Breast epithelium (tissue), 4 donors: Measurements from ENCODE around the gene BRD4. TPM values are rescaled to one million over a fixed set of nuclear protein-coding genes. Genes with fewer than 3 reads are reported as not detected.

Source experiments
- DNase-seq, 2 donors: peaks; one replicate each; pipeline ENCODE4 v3.0.0-alpha.2; 2019; ENCODE audit warnings: low spot score in 2 of 2
- H3K27ac ChIP-seq, 2 donors: fragments of 200-600 bp; sonication (generic) in 1 of 2; one replicate each; pipeline ENCODE4 v1.5.1; 2016 to 2019; ENCODE audit warnings: mild to moderate bottlenecking in 1 of 2
- H3K27me3 ChIP-seq, 2 donors: fragments of 200-600 bp; sonication (generic) in 1 of 2; one replicate each; pipeline versions ENCODE4 v1.5.1 to v1.6.0; 2017 to 2019; ENCODE audit warnings: control low read depth in 1 of 2, mild to moderate bottlenecking in 1 of 2
- H3K36me3 ChIP-seq: fragments of 200-600 bp; one replicate; pipeline ENCODE4 v1.5.1; 2019
- H3K4me1 ChIP-seq, 2 donors: fragments of 200-600 bp; sonication (generic); one replicate each; pipeline ENCODE4 v1.5.1; 2016 to 2019; ENCODE audit warnings: control low read depth in 1 of 2
- H3K4me3 ChIP-seq, 3 donors: fragments of 200-600 bp; sonication (generic); 1 replicate in 2 of 3; 2 replicates in 1 of 3; pipeline ENCODE4 v1.5.1; 2016 to 2019; ENCODE audit warnings: mild to moderate bottlenecking in 3 of 3, moderate library complexity in 2 of 3
- H3K9me3 ChIP-seq, 2 donors: fragments of 200-600 bp; sonication (generic) in 1 of 2; one replicate each; pipeline ENCODE4 v1.5.1; 2016 to 2019; ENCODE audit warnings: control low read depth in 1 of 2
- POLR2A ChIP-seq: fragments of 450-650 bp; IDR thresholded peaks from one replicate; pipeline ENCODE4 v1.6.1; 2016; ENCODE audit warnings: antibody characterized with exemption, mild to moderate bottlenecking, moderate library complexity
- POLR2AphosphoS5 ChIP-seq, 3 donors: sonication (generic); formaldehyde crosslinking; IDR thresholded peaks; one replicate each; pipeline ENCODE4 v1.6.1; 2017; ENCODE audit warnings: antibody characterized with exemption in 3 of 3
- intact Hi-C: fragments of 100-400 bp; cut with DNase I; formaldehyde crosslinking; loops from one replicate; pipeline ENCODE4 v1.15.1; 2023; ENCODE audit warnings: low total_unique reads
- total RNA-seq, 3 donors: library from RNA; depleted of rRNA; stranded (reverse); fragments of >200 nt; gene quantifications; one replicate each; pipeline ENCODE4 v1.1.0, GENCODE V29; 2016
- TF ChIP-seq, protein P1 (sequence below), 3 donors: fragments of 450-650 bp; IDR thresholded peaks; one replicate each; pipeline ENCODE4 v1.5.1; 2016 to 2017; ENCODE audit warnings: antibody characterized with exemption in 3 of 3, mild to moderate bottlenecking in 3 of 3, moderate library complexity in 3 of 3

BRD4 gene
- total RNA-seq, 3 donors from 2014 or later = 25.6 to 37.5 (median 33.8) TPM

DNA sequence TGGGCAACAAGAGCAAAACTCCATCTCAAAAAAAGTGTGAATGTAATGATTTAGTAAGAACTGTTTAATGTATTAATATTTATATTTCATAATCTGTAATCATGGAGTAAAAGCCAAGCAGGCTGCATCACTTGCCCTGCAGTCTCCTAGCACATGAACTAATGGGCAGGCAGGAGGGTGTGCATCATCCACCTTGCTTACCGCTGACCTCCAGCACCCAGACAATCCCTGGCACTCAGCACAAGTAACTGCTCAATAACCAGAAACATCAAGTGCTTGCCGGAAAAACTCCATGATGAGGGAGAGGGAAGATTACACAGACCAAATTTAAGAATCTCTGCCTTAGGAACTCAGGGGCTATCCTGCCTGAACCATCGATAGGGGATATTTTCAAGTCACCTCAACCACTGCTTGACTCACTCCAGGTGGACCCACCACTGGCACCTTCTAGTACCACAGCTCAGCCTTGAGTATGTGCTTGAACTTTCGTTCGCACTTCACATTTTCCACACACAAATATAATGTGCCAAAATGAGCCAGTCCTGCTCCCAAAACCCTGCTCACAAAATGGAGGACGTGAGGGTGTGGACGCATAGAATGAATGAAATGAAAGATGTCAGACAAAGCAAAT lies 18.6 kb downstream of the BRD4 start:
- Histone ChIP-seq H3K36me3 (no peaks in the 10 kb centered on the region), H3K4me3 (no peak overlapping the region), H3K9me3 (no peaks in the 10 kb centered on the region), H3K27ac (no peak overlapping the region), H3K27me3 (no peaks in the 10 kb centered on the region), H3K4me1 (peaks cover 6 to 32% of the 10 kb centered on the region in 2 donors)
- intact Hi-C loops = no loop called here
- TF ChIP-seq POLR2A = no peak
- TF ChIP-seq, protein P1, sequence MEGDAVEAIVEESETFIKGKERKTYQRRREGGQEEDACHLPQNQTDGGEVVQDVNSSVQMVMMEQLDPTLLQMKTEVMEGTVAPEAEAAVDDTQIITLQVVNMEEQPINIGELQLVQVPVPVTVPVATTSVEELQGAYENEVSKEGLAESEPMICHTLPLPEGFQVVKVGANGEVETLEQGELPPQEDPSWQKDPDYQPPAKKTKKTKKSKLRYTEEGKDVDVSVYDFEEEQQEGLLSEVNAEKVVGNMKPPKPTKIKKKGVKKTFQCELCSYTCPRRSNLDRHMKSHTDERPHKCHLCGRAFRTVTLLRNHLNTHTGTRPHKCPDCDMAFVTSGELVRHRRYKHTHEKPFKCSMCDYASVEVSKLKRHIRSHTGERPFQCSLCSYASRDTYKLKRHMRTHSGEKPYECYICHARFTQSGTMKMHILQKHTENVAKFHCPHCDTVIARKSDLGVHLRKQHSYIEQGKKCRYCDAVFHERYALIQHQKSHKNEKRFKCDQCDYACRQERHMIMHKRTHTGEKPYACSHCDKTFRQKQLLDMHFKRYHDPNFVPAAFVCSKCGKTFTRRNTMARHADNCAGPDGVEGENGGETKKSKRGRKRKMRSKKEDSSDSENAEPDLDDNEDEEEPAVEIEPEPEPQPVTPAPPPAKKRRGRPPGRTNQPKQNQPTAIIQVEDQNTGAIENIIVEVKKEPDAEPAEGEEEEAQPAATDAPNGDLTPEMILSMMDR (IDR thresholded peaks at IDR 0.05) = no peak
- no peak for TF ChIP-seq POLR2AphosphoS5 (IDR thresholded peaks at IDR 0.05)
- no peak for DNase-seq

DNA sequence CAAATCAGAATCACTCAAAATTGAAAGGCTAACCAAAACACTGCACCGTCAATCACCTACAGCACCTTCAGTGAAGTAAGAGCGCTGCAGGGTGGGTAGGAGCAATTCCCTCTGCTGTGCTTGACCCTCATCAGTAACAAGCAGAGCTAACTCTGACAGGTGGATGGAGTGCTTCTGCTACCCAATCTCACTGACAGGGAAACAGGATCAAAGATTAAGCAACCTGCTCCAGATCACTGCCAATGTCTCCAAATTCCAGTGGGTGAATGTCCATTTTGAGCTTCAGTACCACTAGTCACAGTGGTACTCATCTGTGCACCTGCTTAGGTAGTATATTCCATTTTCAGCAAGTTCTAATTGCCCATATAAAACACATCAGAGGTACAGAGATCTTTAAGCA lies 25.2 kb downstream of the BRD4 start:
- Histone ChIP-seq H3K27ac (no peak overlapping the region), H3K4me3 (no peak overlapping the region), H3K9me3 (no peaks in the 10 kb centered on the region), H3K36me3 (no peaks in the 10 kb centered on the region), H3K27me3 (no peaks in the 10 kb centered on the region), H3K4me1 (peaks cover 9 to 18% of the 10 kb centered on the region in 2 donors)
- TF ChIP-seq, protein P1 (IDR thresholded peaks at IDR 0.05) = no peak
- TF ChIP-seq POLR2A (no peak), POLR2AphosphoS5 (IDR thresholded peaks at IDR 0.05) (no peak)
- intact Hi-C loops = no loop called here
- DNase-seq = no peak

DNA sequence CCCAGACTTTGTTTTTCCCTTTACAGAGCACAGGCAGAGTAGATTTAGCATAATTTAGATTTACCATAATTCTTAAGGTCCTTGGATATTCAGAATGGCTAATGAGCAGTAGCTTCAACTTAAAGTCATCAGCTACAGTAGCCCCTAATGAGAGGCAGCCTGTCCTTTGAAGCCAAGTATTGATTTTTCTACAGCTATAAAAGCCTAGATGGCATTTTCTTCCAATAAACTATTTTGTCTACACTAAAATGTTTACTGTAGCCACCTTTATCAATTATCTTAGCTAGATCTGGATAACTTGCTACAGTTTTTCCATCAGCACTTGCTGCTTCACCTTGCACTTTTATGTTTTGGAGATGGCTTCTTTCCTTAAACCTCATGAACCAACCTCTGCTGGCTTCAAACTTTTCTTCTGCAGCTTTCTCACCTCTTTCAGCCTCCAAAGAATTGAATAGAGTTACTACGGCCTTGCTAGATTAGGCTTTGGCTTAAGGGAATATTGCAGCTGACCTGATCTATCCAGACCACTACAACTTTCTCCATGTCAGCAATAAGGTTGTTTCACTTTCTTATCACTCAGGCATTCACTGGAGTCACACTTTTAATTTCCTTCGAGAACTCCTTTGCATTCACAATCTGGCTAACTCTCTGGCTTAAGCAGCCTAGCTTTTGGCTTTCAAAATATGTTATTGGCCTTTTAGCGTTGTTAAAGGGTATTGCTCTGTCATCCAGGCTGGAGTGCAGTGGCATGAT lies 26.6 kb downstream of the BRD4 start:
- intact Hi-C loops = no loop called here
- DNase-seq = no peak
- Histone ChIP-seq H3K4me1 (peaks cover 9 to 15% of the 10 kb centered on the region in 2 donors), H3K27me3 (no peaks in the 10 kb centered on the region), H3K9me3 (no peaks in the 10 kb centered on the region), H3K27ac (no peak overlapping the region), H3K36me3 (no peaks in the 10 kb centered on the region), H3K4me3 (no peak overlapping the region)
- TF ChIP-seq, protein P1 (IDR thresholded peaks at IDR 0.05) = no peak
- TF ChIP-seq POLR2AphosphoS5 (IDR thresholded peaks at IDR 0.05) (no peak), POLR2A (no peak)

DNA sequence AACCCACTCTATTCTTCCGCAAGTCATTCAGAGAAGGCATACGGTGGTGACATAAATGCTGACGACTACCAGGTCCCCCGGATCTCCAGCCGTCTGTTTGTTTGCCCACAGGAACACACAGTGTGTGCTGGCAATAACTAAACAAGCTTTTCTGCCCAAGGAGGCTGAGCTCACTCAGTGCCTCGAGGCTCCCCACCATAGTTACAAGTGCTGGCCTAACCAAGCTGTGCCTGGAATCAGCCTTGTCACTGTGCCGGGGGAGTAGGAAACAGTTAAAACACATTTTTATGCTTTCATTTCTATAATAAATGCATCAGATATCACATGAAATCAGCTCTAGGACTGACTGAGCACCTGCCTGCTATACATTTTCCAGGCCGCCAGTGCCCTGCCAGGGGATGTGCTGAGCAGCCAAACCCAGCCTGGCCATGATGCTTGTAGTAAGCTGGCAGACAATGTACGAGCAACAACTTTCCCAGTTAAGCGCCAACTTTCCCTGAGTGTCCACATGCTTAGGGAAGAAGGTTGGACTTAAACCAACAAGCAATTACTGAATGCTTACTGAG lies 28.1 kb downstream of the BRD4 start:
- TF ChIP-seq, protein P1 (IDR thresholded peaks at IDR 0.05) = no peak
- TF ChIP-seq POLR2AphosphoS5 (IDR thresholded peaks at IDR 0.05) = no peak
- TF ChIP-seq POLR2A = no peak
- intact Hi-C loops = no loop called here

More for the DNA sequence above, 28.1 kb downstream of the BRD4 start:
- Histone ChIP-seq H3K9me3 (no peaks in the 10 kb centered on the region), H3K4me3 (peak overlapping the region in 1 of 3 donors; percentile 25), H3K4me1 (peaks cover 9 to 18% of the 10 kb centered on the region in 2 donors), H3K36me3 (no peaks in the 10 kb centered on the region), H3K27me3 (no peaks in the 10 kb centered on the region), H3K27ac (peak overlapping the region; percentile 21 to 48)
- DNase-seq = no peak
